Heart left ventricle (tissue), 16 donors: ENCODE results near the gene TEX261. TPM values are rescaled to one million over a fixed set of nuclear protein-coding genes. Genes with fewer than 3 reads are reported as not detected.

Experiments
- ATAC-seq, 4 donors: fragments of 200-7000 bp; cut with Tn5 transposase; one replicate each; pipeline ENCODE4 v1.9.1; 2020 to 2022; ENCODE audit warnings: moderate library complexity in 4 of 4, mild to moderate bottlenecking in 3 of 4, moderate number of reproducible peaks in 1 of 4
- DNase-seq, 5 donors: peaks; one replicate each; pipeline ENCODE4 v3.0.0-alpha.2; 2020
- H3K27ac ChIP-seq, 12 donors: fragments of 200-600 bp; sonication (generic) in 4 of 12; one replicate each; pipeline versions ENCODE4 v1.5.0 to v1.8.0; 2016 to 2022; ENCODE audit warnings: mild to moderate bottlenecking in 2 of 12
- H3K27me3 ChIP-seq, 9 donors: fragments of 200-600 bp; sonication (generic) in 2 of 9; one replicate each; pipeline versions ENCODE4 v1.5.1 to v1.8.0; 2016 to 2022; ENCODE audit warnings: mild to moderate bottlenecking in 3 of 9
- H3K36me3 ChIP-seq, 9 donors: fragments of 200-600 bp; sonication (generic) in 2 of 9; one replicate each; pipeline versions ENCODE4 v1.5.0 to v1.8.0; 2018 to 2022; ENCODE audit warnings: mild to moderate bottlenecking in 2 of 9
- H3K4me1 ChIP-seq, 12 donors: fragments of 200-600 bp; sonication (generic) in 4 of 12; one replicate each; pipeline versions ENCODE4 v1.5.0 to v1.8.0; 2016 to 2022; ENCODE audit warnings: mild to moderate bottlenecking in 3 of 12
- H3K4me3 ChIP-seq, 12 donors: fragments of 200-600 bp; sonication (generic) in 4 of 12; one replicate each; pipeline versions ENCODE4 v1.5.0 to v1.8.0; 2017 to 2022; ENCODE audit warnings: mild to moderate bottlenecking in 9 of 12, moderate library complexity in 4 of 12
- H3K9me3 ChIP-seq, 12 donors: fragments of 200-600 bp; sonication (generic) in 4 of 12; one replicate each; pipeline versions ENCODE4 v1.5.0 to v1.8.0; 2016 to 2022; ENCODE audit warnings: mild to moderate bottlenecking in 1 of 12
- CTCF ChIP-seq, 12 donors: fragments of 200-600 bp; sonication (generic) in 4 of 12; IDR thresholded peaks; one replicate each; pipeline versions ENCODE4 v1.5.0 to v1.8.0; 2018 to 2022; ENCODE audit warnings: antibody characterized with exemption in 12 of 12, mild to moderate bottlenecking in 5 of 12
- POLR2A ChIP-seq, 2 donors: fragments of 450-650 bp; IDR thresholded peaks; one replicate each; pipeline ENCODE4 v1.6.1; 2017; ENCODE audit warnings: antibody characterized with exemption in 2 of 2, mild to moderate bottlenecking in 2 of 2, moderate library complexity in 2 of 2
- WGBS, 4 donors: extraction: QIAGEN DNeasy Blood & Tissue Kit in 2 of 4; methylation state at CpG; one replicate each; pipeline versions ENCODE4 v1.1.5 to v1.1.7; 2013 to 2018; 5-methylcytosine and 5-hydroxymethylcytosine counted together
- intact Hi-C, 10 donors: fragments of 100-400 bp; cut with DNase I; formaldehyde crosslinking; loops; one replicate each; pipeline versions ENCODE4 v1.11.1 to v1.14.2; 2022
- polyA plus RNA-seq, 2 donors: library from polyadenylated mRNA; stranded (reverse); fragments of 200-250 nt; gene quantifications; one replicate each; pipeline ENCODE4 v1.2.3, GENCODE V29; 2013
- total RNA-seq, 9 donors: library from RNA; depleted of rRNA in 2 of 9; stranded (reverse); fragments of >200 nt in 2 of 9; fragmentation: NEBNext Ultra II Directional in 3 of 9; extraction: Animal tissue kit (Norgen Biotek cat#: 25700) in 3 of 9; gene quantifications; one replicate each; pipeline versions ENCODE4 v1.1.0 to v1.2.4, GENCODE V29; 2016 to 2023
- donor health status: ischemic (EF 13 %, LVEDD 7.1; RV severe dilation, severe dysfunction).
- donor health status: healthy with polysubstance abuse.
- donor health status: DM: no; HTN: yes; CAD: no.
- donor health status: DM: no; HTN: no; CAD: no.
- donor health status: ischemic (EF 25% LVEDD 6.9; RV normal size, moderate dysfunction).
- donor health status: ischemic (EF 25% LVEDD 5.7; RV mildly dilated, moderate dysfunction).
- donor health status: healthy.
- donor health status: DM: yes; HTN: yes; CAD: no.
- donor health status: ischemic (EF 35%, LVEDD 5.7; RV mildly dilated, moderate dysfunction).
- donor health status: nonischemic (EF 11% LVEDD 7.7; RV severe dilation, severe dysfunction).
- donor health status: DM: yes; HTN: yes; CAD: no.
- donor health status: PGD.
- donor health status: ischemic (EF 29% LVEDD 5.4; RV normal size, mild dysfunction).
- donor health status: nonischemic (EF 23%, LVEDD 6.1; RV moderate dilation, normal function).

Gene TEX261
- total and polyA plus RNA-seq, 11 donors, result 29.2 to 69.3 (median 50.4) TPM

- Histone ChIP-seq H3K36me3 (no peaks in the 10 kb centered on the region), H3K9me3 (no peaks in the 10 kb centered on the region), H3K27ac (no peak overlapping the region), H3K27me3 (peaks cover 7 to 38% (median 23%) of the 10 kb centered on the region in 9 donors), H3K4me3 (no peak overlapping the region), H3K4me1 (peaks cover 0 to 12% (median 2%) of the 10 kb centered on the region in 12 donors)
- no peak for TF ChIP-seq CTCF (IDR thresholded peaks at IDR 0.05)
- no peak for TF ChIP-seq POLR2A (IDR thresholded peaks at IDR 0.05)
- intact Hi-C loops, result no loop called here
- 64 to 84% (median 70%) methylated on average over 18 of the region's 18 CpGs for WGBS, 4 donors
- ATAC-seq (no peak), DNase-seq (peak in 2 of 5 donors; percentile 2 to 15)
Observed at GRCh38 chr2:70962885-70963878, 31.5 kb downstream of the TEX261 start.

GRCh38 chr2:70962211-70962884, 32.3 kb downstream of the TEX261 start:
- Histone ChIP-seq H3K27ac (no peak overlapping the region), H3K27me3 (peaks cover 7 to 38% (median 23%) of the 10 kb centered on the region in 9 donors), H3K4me3 (no peak overlapping the region), H3K9me3 (no peaks in the 10 kb centered on the region), H3K4me1 (peaks cover 0 to 12% (median 2%) of the 10 kb centered on the region in 12 donors), H3K36me3 (no peaks in the 10 kb centered on the region)
- peak in 1 of 4 donors; percentile 8 for ATAC-seq
- WGBS, 4 donors, result 75 to 87% (median 82%) methylated on average over 6 to 12 of the region's 12 CpGs
- intact Hi-C loops, result no loop called here
- peak in 2 of 5 donors; percentile 1 to 15 for DNase-seq
- no peak for TF ChIP-seq POLR2A (IDR thresholded peaks at IDR 0.05)
- TF ChIP-seq CTCF (IDR thresholded peaks at IDR 0.05), result no peak

GRCh38 chr2:70961648-70961994, 33.1 kb downstream of the TEX261 start:
- WGBS, 4 donors, result 78 to 91% (median 86%) methylated on average over 2 to 4 of the region's 4 CpGs
- no peak for TF ChIP-seq CTCF (IDR thresholded peaks at IDR 0.05)
- TF ChIP-seq POLR2A (IDR thresholded peaks at IDR 0.05), result no peak
- no peaks in the 10 kb centered on the region for H3K9me3 ChIP-seq
- peaks cover 7 to 42% (median 23%) of the 10 kb centered on the region in 9 donors for H3K27me3 ChIP-seq
- H3K4me3 ChIP-seq, result no peak overlapping the region
- H3K4me1 ChIP-seq, result peaks cover 0 to 12% (median 2%) of the 10 kb centered on the region in 12 donors
- H3K36me3 ChIP-seq, result no peaks in the 10 kb centered on the region
- DNase-seq (peak in 1 of 5 donors; percentile 3), ATAC-seq (no peak)
- intact Hi-C loops, result no loop called here
- no peak overlapping the region for H3K27ac ChIP-seq
